ENCODE data around the gene GPR55.

GPR55 gene

DNA sequence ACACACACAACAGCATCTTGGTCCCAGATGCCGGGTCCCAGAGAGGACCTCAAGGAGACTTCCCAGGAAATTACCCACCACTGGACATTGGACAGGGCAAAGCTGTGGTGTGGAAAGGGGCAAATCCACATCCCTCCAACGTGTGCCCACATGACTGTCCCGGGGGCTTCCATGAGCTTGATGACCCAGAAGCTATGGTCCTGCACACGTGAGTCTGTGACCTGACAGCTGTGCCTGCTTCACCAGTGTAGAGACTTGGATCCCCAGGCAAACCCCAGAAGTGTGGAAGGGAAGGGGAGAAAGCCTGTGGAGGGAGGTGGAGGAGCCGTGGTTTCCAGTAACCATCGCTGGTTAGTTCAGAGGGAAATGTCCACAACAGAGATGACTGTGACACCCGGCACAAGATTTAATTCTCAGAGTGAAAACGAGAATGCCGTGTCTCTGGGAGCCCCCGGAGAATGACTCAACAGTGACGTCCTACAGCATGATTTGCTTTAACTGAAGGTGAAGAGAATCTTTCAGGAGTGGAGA, 19.1 kb upstream of the GPR55 start:
- TF ChIP-seq, protein P1, sequence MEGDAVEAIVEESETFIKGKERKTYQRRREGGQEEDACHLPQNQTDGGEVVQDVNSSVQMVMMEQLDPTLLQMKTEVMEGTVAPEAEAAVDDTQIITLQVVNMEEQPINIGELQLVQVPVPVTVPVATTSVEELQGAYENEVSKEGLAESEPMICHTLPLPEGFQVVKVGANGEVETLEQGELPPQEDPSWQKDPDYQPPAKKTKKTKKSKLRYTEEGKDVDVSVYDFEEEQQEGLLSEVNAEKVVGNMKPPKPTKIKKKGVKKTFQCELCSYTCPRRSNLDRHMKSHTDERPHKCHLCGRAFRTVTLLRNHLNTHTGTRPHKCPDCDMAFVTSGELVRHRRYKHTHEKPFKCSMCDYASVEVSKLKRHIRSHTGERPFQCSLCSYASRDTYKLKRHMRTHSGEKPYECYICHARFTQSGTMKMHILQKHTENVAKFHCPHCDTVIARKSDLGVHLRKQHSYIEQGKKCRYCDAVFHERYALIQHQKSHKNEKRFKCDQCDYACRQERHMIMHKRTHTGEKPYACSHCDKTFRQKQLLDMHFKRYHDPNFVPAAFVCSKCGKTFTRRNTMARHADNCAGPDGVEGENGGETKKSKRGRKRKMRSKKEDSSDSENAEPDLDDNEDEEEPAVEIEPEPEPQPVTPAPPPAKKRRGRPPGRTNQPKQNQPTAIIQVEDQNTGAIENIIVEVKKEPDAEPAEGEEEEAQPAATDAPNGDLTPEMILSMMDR (IDR thresholded peaks at IDR 0.05; ENCODE audit: low read depth, low read length), result no peak
- no peak for DNase-seq (ENCODE audit: low read depth, low spot score)

GRCh38 chr2:230942920-230943896, 18.2 kb upstream of the GPR55 start:
- in situ Hi-C loops (cut with HindIII; ENCODE audit: low sequenced_read_pairs), result no loop called here
- TF ChIP-seq, protein P1 (IDR thresholded peaks at IDR 0.05; ENCODE audit: low read depth, low read length), result no peak
- peak overlapping the region; percentile 5 for H3K4me3 ChIP-seq (ENCODE audit: low read depth, low read length)
- peak; percentile 24 for DNase-seq (ENCODE audit: low read depth, low spot score)

More for the DNA sequence above, 19.1 kb upstream of the GPR55 start:
- in situ Hi-C loops (cut with HindIII; ENCODE audit: low sequenced_read_pairs), result no loop called here
- no peak overlapping the region for H3K4me3 ChIP-seq (ENCODE audit: low read depth, low read length)

GRCh38 chr2:230942371-230942770, 17.3 kb upstream of the GPR55 start:
- DNase-seq (ENCODE audit: low read depth, low spot score), result no peak
- in situ Hi-C loops (cut with HindIII; ENCODE audit: low sequenced_read_pairs), result no loop called here
- TF ChIP-seq, protein P1 (IDR thresholded peaks at IDR 0.05; ENCODE audit: low read depth, low read length), result no peak
- H3K4me3 ChIP-seq (ENCODE audit: low read depth, low read length), result no peak overlapping the region

DNA sequence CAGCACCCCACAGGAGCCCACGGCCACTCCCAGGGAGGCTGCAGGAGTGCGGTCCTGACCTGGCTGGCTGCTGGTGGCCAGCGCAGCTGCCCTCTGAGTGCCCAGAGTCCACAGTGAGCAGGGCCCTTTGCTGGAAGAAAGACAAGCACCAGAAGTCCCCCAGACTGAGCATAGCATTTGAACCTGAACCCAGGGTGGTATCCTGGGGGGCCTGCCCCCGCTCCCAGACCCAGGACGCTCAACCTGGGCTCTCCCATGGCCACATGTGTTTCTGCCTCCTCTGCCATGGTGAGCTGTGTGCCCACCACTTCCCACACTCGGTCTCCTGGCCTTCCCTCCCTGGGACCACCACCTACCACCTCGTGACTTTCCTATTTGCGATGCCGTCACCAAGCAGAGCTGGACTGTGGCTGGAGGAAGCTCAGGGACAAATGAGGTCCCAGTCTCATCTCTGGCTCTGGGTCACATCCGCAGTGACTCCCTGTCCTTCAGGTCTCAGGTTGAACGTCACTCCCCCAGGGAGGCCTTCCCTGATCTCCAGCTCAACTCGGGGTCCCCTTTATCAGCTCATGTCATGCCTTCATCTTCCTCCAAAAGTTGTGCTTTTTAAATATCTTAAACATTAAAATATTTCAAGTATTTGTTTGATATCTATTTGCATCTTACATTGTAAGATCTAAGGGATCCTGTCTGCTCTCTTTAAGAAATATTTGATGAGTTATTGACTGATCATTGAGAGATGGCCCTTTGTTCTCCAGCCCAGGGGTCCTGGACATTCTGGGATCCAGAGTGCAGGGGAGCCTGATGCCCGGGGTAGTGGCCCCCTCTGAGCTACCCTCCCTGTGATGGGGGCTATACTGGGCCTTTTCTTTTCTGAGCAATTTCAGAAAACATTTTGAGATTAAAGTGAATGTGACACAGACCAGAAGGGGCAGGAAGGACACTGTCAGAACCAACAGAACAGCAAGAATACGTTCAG, 16.4 kb upstream of the GPR55 start:
- DNase-seq (ENCODE audit: low read depth, low spot score), result no peak
- TF ChIP-seq, protein P1 (IDR thresholded peaks at IDR 0.05; ENCODE audit: low read depth, low read length), result no peak
- H3K4me3 ChIP-seq (ENCODE audit: low read depth, low read length), result no peak overlapping the region
- in situ Hi-C loops (cut with HindIII; ENCODE audit: low sequenced_read_pairs), result no loop called here

- H3K4me3 ChIP-seq (ENCODE audit: low read depth, low read length), result no peak overlapping the region
- no peak for DNase-seq (ENCODE audit: low read depth, low spot score)
- TF ChIP-seq, protein P1 (IDR thresholded peaks at IDR 0.05; ENCODE audit: low read depth, low read length), result no peak
- in situ Hi-C loops (cut with HindIII; ENCODE audit: low sequenced_read_pairs), result no loop called here
Observed at GRCh38 chr2:230940471-230940815, 15.4 kb upstream of the GPR55 start.

Measured in astrocyte of the spinal cord (primary cell).